AG04449 (cell line): ENCODE results near the gene SAFB.

ENCODE experiments used
- CTCF ChIA-PET: fragments of 350-600 bp; formaldehyde crosslinking; extraction: SDS; loops from one replicate; lab custom pipeline; 2021; ENCODE audit warnings: antibody characterized with exemption; lab: Yijun Ruan, JAX
- POLR2A ChIA-PET: fragments of 400-600, 350-600 bp; formaldehyde crosslinking; extraction: SDS; loops from one replicate; lab custom pipeline; 2020; ENCODE audit warnings: antibody characterized with exemption, inconsistent platforms; lab: Yijun Ruan, JAX
- DNase-seq: peaks from one replicate; pipeline ENCODE4 v3.0.0-alpha.2; 2010; ENCODE audit warnings: low read depth, low spot score
- H3K4me3 ChIP-seq: 2 replicates; pipeline ENCODE4 v1.5.1; 2011; ENCODE audit warnings: low read depth, mild to moderate bottlenecking, control low read depth, low read length
- TF ChIP-seq, protein P1 (sequence below): IDR thresholded peaks from one replicate; pipeline ENCODE4 v1.5.1; 2011; ENCODE audit warnings: mild to moderate bottlenecking, moderate library complexity, low read length, control low read depth, inconsistent platforms; ENCODE audit not compliant: insufficient read depth; ENCODE audit errors: missing control alignments

Gene SAFB

DNA sequence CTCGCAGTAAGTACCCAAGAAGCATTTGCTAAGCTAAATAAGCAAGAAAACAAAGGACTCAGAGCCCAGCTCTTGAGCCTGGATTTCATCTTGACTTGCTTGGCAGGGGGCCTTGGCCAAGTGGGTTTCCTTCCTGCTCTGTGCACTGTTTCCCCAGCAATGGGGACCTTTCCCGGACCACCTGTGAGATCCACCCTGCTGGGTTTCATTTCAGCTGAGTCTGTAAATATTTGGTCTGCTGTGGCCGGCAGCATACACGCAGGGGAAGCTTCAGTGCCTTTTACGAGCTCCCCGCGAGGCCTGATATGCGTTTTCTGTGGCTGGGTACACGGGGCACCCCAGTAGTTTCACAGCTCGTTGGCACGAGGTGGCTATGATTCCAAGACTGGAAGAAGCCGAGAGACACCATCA, 42.7 kb upstream of the SAFB start:
- no peak for DNase-seq
- no peak overlapping the region for H3K4me3 ChIP-seq
- ChIA-PET POLR2A (no interaction called here), CTCF (interaction anchor here (0.6 to 4.6 kb wide), 7 partner anchors 11 to 771 kb away, joined by 3 to 42 read pairs (median 3); no protein-coding TSS in a partner anchor)
- TF ChIP-seq, protein P1, sequence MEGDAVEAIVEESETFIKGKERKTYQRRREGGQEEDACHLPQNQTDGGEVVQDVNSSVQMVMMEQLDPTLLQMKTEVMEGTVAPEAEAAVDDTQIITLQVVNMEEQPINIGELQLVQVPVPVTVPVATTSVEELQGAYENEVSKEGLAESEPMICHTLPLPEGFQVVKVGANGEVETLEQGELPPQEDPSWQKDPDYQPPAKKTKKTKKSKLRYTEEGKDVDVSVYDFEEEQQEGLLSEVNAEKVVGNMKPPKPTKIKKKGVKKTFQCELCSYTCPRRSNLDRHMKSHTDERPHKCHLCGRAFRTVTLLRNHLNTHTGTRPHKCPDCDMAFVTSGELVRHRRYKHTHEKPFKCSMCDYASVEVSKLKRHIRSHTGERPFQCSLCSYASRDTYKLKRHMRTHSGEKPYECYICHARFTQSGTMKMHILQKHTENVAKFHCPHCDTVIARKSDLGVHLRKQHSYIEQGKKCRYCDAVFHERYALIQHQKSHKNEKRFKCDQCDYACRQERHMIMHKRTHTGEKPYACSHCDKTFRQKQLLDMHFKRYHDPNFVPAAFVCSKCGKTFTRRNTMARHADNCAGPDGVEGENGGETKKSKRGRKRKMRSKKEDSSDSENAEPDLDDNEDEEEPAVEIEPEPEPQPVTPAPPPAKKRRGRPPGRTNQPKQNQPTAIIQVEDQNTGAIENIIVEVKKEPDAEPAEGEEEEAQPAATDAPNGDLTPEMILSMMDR = no peak

DNA sequence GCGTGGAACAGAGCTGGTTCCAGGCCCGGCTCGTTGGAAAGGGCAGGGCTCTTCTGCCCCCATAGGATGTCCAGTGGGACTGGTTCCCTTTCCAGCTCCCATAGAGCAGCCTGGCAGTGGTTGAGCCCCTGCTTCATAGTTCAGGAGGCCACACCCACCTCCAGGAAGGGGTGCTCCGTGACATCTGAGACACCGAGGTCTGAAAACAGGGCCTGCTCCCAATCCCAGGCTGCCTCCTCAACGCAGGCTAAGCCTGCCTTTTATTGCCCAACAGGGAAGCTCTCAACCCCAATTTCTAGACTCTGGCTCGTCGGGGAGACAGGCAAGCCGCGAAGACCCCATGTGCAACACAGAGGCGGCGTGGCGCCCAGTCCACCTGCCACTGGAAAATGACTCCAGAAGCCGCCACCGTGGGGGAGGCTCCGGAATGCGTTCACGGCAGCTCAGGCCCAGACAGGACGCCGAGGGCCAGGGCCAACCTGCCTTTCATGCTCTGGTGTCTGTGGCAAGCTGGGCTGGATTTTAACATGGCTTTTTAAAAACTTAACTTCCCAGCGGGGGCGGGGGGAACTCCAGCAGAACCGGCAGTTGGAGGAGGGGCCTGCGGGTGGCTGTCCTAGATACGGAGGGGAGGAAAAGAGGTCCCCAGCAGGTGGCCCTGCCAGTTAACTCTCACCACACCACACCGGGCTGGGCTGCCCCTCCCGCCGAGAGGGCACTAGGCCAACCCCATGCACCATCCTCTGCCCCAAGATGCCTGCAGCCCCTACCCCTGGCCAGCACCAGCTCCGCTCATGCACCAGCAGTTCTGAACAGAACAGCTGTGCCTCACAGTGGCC, 37.2 kb upstream of the SAFB start:
- ChIA-PET POLR2A (no interaction called here), CTCF (interaction anchor here (2.4 kb wide), 1 partner anchor 14 kb away, joined by 8 read pairs; no protein-coding TSS in a partner anchor)
- no peak overlapping the region for H3K4me3 ChIP-seq
- TF ChIP-seq, protein P1 = no peak
- no peak for DNase-seq

DNA sequence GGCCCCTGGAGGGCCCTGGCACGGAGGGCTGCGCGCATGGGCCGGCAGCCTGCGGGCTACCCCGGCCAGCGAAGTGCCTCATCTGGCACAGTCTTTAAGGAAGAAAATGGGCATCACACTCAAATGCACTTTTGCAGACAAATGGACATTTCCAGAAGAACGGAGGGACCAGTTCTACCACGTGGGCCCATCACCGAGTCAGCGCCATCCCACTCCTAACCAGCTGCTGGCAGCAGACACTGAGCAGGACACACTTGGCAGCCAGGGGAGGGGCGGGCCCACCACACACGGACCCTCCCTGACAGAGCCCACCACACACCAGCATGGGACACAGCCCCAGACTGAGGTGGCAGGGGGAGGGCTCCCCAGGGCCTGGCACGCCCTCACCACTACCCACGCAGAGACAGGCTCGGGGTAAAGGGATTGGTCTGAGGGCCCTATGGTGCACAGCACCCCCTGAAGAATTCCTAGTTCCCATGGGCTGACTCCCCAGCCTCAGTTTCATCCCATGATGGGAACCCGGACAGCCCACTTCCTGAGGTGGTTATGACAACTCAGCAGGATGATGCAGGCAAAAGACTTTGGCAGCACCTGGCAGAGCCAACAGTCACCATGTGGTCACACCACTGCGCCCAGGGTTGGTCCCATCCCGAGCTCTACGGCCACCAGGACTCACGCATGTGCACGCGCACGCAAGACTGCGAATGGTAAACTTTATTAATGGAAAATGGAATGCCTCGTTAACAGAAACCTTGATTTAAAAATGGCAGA, 36.4 kb upstream of the SAFB start:
- DNase-seq = no peak
- TF ChIP-seq, protein P1 = no peak
- ChIA-PET CTCF (interaction anchor here (1.1 kb wide), 1 partner anchor 16 kb away, joined by 4 read pairs; no protein-coding TSS in a partner anchor), POLR2A (no interaction called here)
- no peak overlapping the region for H3K4me3 ChIP-seq

DNA sequence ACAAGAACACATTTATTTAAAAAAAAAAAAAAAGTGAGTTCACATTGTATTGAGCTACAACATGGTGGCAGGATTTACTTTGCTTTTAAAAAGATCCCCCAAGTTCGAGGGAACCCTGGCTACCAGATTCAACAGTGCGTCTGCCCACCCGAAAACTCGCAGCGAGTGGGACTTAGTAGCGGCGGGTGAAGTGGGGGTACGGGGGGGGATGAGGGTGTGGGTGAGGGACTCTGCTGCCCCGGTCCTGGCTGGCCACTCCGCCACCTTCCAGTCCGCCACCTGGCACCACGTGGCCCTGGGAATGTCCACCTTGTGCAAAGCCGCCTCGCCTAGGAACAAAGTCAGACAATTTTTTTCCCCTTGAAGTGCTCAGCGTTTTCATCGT, 35.8 kb upstream of the SAFB start:
- CTCF ChIA-PET = interaction anchor here (1.1 kb wide), 1 partner anchor 16 kb away, joined by 4 read pairs; no protein-coding TSS in a partner anchor
- no peak for DNase-seq

DNA sequence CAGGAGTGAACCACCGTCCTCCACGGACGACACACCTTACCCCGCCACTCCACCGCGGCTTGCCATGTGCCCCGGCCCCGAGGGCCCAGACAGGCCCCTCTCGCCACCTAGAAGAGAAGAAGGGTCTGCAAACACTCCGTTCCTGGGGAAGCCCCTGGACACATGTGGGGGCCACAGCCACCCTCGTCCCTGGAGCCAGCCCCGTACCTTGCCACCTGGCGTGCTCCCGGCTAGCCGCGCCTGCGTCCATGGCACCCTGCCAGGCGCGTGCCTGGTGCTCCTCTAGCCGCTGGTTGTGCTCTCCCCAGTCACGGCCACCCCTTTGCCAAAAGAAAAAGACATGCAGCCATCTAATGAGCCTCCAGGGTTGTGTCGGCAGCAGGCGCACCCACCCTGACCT, 35.2 kb upstream of the SAFB start:
- ChIA-PET CTCF (interaction anchor here (1.1 kb wide), 1 partner anchor 15 kb away, joined by 4 read pairs; no protein-coding TSS in a partner anchor), POLR2A (no interaction called here)
- H3K4me3 ChIP-seq = no peak overlapping the region
- TF ChIP-seq, protein P1 = no peak
- DNase-seq = no peak

More for the DNA sequence above, 35.8 kb upstream of the SAFB start:
- no peak overlapping the region for H3K4me3 ChIP-seq
- POLR2A ChIA-PET = no interaction called here
- TF ChIP-seq, protein P1 = no peak

DNA sequence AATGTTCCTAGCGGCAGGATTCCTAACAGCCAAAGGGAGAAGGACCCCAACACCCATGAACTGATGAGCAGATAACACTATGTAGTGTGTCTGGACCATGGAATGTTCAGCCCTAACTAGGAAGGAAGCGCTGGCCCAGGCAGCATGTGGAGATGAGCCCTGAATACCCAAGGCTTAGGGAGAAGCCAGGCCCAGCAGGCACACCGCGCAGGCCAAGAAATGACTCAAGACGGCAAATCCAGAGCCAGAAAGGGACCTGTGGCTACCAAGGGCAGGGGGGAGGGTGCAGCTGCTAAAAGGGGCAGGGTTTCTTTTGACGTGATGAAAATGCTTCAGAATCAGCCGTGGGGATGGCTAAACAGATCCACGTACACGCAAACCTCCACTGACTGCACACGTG, 34.4 kb upstream of the SAFB start:
- ChIA-PET CTCF (no interaction called here), POLR2A (no interaction called here)
- no peak overlapping the region for H3K4me3 ChIP-seq
- no peak for DNase-seq
- TF ChIP-seq, protein P1 = no peak
